ENCODE data around the gene CD7.

Gene CD7

GRCh38 chr17:82346342-82347300 is 29.2 kb upstream of the CD7 start:
- no peak for DNase-seq

- DNase-seq, result no peak
These were observed 28.0 kb upstream of the CD7 start for GRCh38 chr17:82345151-82345976.

- DNase-seq, result no peak
These were observed 26.9 kb upstream of the CD7 start for GRCh38 chr17:82344175-82344907.

- DNase-seq, result no peak
These were observed 26.2 kb upstream of the CD7 start for GRCh38 chr17:82343560-82343959.

GRCh38 chr17:82342361-82343079 is 25.1 kb upstream of the CD7 start:
- DNase-seq, result no peak

- DNase-seq, result no peak
These were observed 22.5 kb upstream of the CD7 start for GRCh38 chr17:82339634-82340580.

GRCh38 chr17:82338858-82339633 is 21.6 kb upstream of the CD7 start:
- DNase-seq, result no peak

- DNase-seq, result no peak
These were observed 17.4 kb upstream of the CD7 start for GRCh38 chr17:82334622-82335394.

GRCh38 chr17:82334204-82334621 is 16.8 kb upstream of the CD7 start:
- no peak for DNase-seq

GRCh38 chr17:82333279-82334171 is 16.1 kb upstream of the CD7 start, which contains the start of gene SECTM1:
Gene SECTM1, minus strand, starts transcription at chr17:82333766. Its CDS starts 6,526 bp downstream, at chr17:82327240.
- DNase-seq, result no peak

- DNase-seq, result peak; percentile 73
These were observed 15.4 kb upstream of the CD7 start for GRCh38 chr17:82332669-82333278.

- no peak for DNase-seq
These were observed 14.0 kb upstream of the CD7 start for GRCh38 chr17:82331345-82331939.

GRCh38 chr17:82330322-82331239 is 13.2 kb upstream of the CD7 start:
- DNase-seq, result no peak

GRCh38 chr17:82329683-82330321 is 12.4 kb upstream of the CD7 start:
- DNase-seq, result no peak

- DNase-seq, result no peak
These were observed 11.6 kb upstream of the CD7 start for GRCh38 chr17:82328994-82329507.

Data from activated effector memory CD4-positive, alpha-beta T cell treated with anti-CD3 and anti-CD28 coated beads, Interleukin-2, amount 50 U/mL, for 16 hours (primary cell).